ENCODE results near the gene CCNI2.

DNA sequence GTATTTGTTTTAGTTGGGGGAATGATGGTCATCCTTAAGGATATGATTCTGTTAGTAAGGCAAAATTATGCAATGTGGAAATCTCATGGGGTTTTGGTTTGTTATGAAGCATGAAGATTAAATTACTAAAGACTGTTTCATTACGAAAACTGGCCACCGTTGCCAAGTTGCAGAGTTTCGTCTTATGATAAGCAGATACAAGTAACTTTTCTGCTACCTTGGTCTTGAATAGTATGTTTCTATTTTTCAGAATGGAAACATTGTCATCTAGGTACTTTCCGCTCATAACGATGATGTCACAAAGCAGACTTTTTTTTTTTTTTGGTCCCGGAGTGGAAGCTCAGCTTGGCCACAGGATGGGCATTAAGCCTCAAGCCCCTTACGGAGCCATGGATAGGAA, 4.2 kb downstream of the CCNI2 start:
- TF ChIP-seq, protein P1, sequence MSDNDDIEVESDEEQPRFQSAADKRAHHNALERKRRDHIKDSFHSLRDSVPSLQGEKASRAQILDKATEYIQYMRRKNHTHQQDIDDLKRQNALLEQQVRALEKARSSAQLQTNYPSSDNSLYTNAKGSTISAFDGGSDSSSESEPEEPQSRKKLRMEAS (IDR thresholded peaks at IDR 0.05): no peak
- TF ChIP-seq TAF1 (IDR thresholded peaks at IDR 0.05; ENCODE audit: low read depth) (no peak), TCF12 (IDR thresholded peaks at IDR 0.05; ENCODE audit: low read depth) (no peak), EP300 (IDR thresholded peaks at IDR 0.05; ENCODE audit: borderline replicate concordance) (no peak)

Data from Ishikawa (cell line).